Non-pigmented ciliary epithelial cell (primary cell): ENCODE data around the gene GRID1.

Source experiments
- DNase-seq: peaks from one replicate; pipeline ENCODE4 v3.0.0-alpha.2; 2010; ENCODE audit warnings: low read depth

Gene GRID1

GRCh38 chr10:85645926-85646711, 720.5 kb downstream of the GRID1 start:
- DNase-seq = no peak

DNA sequence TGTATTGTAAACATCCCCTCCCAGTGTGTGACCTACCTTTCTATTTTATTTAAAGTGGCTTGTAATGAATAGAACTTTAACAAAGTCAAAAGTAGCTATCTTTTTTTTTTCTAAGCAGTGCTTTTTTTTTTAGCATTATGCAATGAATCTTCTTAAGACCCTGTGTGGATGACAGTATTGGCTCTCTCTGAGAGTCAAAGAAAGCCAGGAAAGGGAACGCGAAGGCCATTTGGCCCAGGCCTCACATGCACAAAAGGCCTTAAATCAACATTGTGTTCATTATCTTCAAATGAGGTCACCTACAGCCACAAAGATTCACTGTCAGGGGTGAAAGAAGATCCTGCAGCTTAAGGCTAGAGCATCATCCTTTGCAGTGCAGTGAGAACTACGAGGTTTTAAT, 721.5 kb downstream of the GRID1 start:
- no peak for DNase-seq

DNA sequence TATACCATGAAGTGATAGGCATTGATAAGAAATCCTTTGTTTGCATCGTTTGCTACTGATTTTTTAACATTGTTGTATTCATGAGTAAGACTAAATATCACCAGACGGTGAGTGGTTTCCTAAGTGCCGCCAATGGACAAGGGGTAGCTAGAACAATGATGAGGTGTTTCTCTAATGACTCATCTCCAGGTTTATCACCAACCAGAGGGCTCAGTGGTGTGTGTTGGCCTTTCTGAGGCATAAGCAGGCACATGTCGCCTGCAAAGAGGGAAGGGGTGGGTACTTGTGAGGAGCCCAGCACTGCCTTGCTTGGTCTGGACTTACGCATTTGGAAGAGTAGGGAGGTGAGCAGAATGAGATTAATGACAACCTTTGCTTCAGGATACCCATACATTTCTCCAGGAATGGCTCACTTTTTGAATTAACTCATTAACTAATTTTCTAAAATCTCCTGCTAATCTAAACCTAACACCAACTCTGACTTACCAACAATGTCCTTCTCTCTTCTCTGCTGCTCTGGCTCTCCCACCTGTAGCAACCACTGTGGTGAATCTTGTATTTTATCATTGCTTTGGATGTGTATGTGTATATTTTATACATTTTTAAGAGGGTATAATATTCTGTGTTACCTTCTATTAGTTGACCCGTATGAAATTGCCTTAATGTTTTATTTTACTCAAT, 722.6 kb downstream of the GRID1 start:
- DNase-seq = no peak

GRCh38 chr10:85643171-85643844, 723.3 kb downstream of the GRID1 start:
- DNase-seq = no peak

- DNase-seq = no peak
Observed at GRCh38 chr10:85642421-85643170, 724.0 kb downstream of the GRID1 start.

DNA sequence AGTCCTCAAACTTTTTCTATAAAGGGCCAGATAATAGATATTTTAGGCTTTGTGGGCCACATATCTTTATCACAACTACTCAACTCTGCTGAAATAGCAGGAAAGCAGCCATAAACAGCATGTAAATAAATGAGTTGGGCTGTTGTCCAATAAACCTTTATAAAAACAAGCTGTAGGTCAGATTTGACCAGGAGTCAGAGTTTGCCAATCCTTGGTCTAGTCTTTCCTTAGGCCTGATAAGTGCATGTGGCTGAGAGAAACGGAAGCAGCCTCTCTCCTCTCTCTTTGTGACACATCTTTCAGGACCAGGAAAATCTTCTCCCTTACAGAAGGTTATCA, 724.5 kb downstream of the GRID1 start:
- DNase-seq = no peak

- no peak for DNase-seq
Observed at GRCh38 chr10:85641479-85642009, 725.1 kb downstream of the GRID1 start.

DNA sequence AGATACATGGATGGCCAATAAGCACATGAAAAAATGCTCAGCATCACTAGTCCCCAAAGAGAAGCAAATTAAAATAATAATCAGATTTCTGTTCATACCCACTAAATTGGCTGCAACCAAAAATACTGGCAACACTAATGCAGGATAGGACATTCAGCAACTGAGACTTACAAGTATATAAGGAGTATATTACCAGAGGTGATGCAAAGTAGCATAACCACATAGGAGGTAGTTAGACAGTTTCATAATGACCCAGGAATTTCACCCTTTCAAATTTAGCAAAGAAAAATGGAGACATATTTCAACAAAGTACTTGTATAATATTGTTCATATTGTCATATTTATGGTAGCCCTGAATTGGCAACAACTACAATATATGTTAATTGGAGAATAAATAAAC, 727.8 kb downstream of the GRID1 start:
- no peak for DNase-seq

DNA sequence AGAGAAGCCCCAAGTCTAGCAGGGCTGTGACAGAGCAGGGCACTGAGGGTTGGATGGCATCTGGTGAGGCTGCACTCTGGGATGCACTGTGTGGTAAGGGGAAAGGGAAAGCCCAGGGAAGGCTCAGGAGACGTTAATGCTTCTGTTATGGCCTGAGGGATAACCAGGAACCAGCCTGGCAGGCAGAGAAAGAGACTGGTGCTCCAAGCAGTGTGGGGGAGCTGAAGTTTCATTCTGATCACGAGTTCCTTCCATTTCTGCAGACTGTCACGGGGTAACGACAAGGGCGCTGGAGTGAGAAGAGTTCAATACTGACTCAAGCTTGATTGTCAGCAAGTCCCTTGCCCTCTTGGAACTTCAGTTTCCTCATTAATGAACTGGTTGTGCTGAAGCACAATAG, 730.9 kb downstream of the GRID1 start:
- DNase-seq = no peak

- no peak for DNase-seq
Observed at GRCh38 chr10:85624511-85624910, 742.1 kb downstream of the GRID1 start.

GRCh38 chr10:85623758-85624157, 742.8 kb downstream of the GRID1 start:
- DNase-seq = no peak

DNA sequence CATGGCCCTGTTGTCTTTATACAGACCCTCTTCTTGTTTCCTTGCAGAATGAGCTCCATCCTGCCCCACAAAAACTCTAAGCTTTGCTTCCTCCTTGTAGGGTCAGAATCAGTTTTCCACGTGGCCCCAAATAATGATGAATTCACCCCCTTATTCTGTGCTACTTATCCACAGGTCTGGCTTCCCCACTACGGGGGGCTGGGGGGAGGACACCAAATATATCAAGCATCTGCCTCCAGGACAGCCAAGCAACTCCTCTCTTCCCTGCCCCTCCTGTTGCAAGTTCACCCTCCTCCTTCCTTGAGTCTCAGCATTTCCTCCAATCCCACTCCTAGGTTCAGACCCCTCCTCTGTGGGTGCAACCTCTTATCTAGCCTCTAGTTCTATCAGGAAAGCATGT, 743.3 kb downstream of the GRID1 start:
- DNase-seq = no peak

- DNase-seq = no peak
Observed at GRCh38 chr10:85622425-85622824, 744.2 kb downstream of the GRID1 start.

DNA sequence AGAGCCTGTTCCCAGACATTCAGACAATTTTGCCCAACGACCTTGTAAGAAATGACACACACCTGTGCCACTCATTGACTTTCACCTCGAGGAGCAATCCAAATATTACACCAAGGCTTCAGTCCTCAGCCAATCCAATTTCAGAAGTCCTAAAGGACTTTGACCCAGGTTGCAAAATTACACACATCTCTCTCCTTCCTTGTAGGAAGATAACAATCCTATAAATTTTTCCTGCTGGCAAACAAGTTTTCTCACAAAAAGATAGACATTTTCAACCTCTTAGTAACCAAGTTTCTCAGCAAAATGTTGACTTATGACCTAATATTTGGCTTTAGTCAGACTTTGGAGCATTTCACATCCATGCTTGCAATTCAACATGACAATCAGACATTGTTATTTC, 745.0 kb downstream of the GRID1 start:
- no peak for DNase-seq

- DNase-seq = no peak
Observed at GRCh38 chr10:85620807-85621206, 745.8 kb downstream of the GRID1 start.

DNA sequence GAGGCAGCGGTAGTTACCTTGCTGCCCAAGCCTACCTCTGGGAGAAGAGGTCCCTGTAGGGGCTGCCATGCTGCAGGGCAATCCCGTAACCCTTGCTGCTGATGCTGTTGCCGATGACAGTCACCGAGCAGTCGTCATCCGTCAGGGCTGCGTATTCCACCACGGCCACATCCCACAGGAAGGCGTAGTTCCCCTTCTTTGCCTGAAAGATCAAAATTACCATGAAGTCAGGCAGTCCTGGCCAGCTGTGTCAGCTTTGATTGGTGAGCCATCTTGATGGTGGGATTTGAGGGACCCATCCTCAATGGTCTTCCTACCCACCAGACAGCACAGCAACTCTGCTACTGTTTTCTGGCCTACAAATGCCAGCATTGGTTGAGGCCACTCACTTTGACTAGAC, 746.8 kb downstream of the GRID1 start:
- DNase-seq = no peak

GRCh38 chr10:85618841-85619240, 747.8 kb downstream of the GRID1 start:
- DNase-seq = no peak

DNA sequence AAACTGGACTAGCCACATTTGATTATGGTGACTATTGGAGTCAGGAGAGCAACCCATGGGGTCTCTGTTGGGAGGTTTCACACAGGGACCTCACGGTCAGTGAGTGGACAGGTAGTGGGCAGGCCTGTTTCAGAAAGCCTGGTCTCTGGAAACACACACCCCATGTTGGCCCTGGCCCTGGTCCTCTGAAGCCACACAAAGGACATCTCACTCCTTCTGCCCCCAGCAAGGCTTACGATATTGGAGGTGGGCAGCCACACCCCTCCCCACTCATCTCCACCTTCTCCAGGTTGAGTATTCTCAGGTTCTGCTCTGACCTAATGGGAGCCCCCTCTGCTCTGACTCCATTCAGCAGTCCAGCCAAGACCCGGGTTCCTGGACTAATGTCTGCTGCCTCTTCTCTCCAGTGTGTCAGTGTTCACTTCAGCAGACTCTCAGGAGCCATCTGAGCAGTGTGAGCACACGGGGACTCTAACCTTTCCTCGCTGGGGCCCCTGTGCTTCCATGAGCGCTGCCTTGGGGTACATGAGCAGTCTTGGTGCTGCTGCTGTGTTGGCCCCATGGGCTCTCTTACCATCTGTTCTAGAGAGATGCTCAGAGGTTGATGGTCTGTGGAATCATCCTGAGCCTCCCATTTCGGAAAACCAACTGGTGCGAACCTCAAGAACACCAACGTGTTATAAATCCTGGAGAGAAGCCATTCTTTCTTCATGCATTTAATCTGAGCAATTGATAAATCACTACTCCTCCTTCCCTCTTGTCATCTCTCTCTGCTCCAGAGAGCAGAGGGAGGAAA, 748.6 kb downstream of the GRID1 start:
- DNase-seq = no peak

DNA sequence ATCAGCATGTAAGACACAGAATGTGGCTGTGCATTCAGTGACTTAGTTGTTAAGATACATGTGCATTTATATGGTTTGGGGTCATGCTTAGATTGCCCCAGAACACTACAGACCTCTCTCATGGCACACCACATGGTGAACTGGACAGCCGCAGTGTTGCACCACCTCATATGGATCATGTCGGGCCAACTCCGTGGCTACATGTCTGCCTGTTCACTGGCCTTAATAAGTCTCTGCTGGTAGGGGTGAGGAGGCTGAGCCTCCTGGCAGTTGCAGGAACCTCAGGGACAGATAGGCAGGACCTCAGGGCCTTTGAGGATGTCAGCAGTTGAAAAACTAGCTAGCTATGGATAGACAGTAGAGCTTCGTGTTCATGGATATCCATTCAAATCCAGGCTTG, 751.0 kb downstream of the GRID1 start:
- no peak for DNase-seq

- no peak for DNase-seq
Observed at GRCh38 chr10:85614981-85615380, 751.6 kb downstream of the GRID1 start.

- no peak for DNase-seq
Observed at GRCh38 chr10:85614566-85614965, 752.0 kb downstream of the GRID1 start.

- no peak for DNase-seq
Observed at GRCh38 chr10:85613391-85613790, 753.2 kb downstream of the GRID1 start.
